Retinal pigment epithelial cell (primary cell): ENCODE results near the gene RREB1.

Source experiments
- DNase-seq: peaks from one replicate; pipeline ENCODE4 v3.0.0-alpha.2; 2010; ENCODE audit warnings: low read depth
- H3K4me3 ChIP-seq: 2 replicates; pipeline ENCODE4 v1.5.1; 2011; ENCODE audit warnings: mild to moderate bottlenecking, low read length, control low read depth, moderate library complexity
- CTCF ChIP-seq: conservative IDR thresholded peaks from 2 replicates; pipeline ENCODE4 v1.5.1; 2011; ENCODE audit warnings: low read depth, low read length, control low read depth, inconsistent platforms

RREB1 gene

GRCh38 chr6:7194657-7195056 is 86.9 kb downstream of the RREB1 start:
- no peak overlapping the region for H3K4me3 ChIP-seq
- TF ChIP-seq CTCF, result no peak
- DNase-seq, result no peak

- no peak for DNase-seq
- TF ChIP-seq CTCF, result no peak
- no peak overlapping the region for H3K4me3 ChIP-seq
These were observed 87.7 kb downstream of the RREB1 start for GRCh38 chr6:7195339-7196018.

GRCh38 chr6:7196019-7196402 is 88.2 kb downstream of the RREB1 start:
- DNase-seq, result no peak
- no peak overlapping the region for H3K4me3 ChIP-seq
- no peak for TF ChIP-seq CTCF

- H3K4me3 ChIP-seq, result no peak overlapping the region
- TF ChIP-seq CTCF, result no peak
- no peak for DNase-seq
These were observed 89.0 kb downstream of the RREB1 start for GRCh38 chr6:7196685-7197283.

GRCh38 chr6:7197747-7198146 is 90.0 kb downstream of the RREB1 start:
- TF ChIP-seq CTCF, result no peak
- no peak for DNase-seq
- H3K4me3 ChIP-seq, result no peak overlapping the region

GRCh38 chr6:7198833-7199800 is 91.4 kb downstream of the RREB1 start:
- no peak overlapping the region for H3K4me3 ChIP-seq
- TF ChIP-seq CTCF, result no peak
- DNase-seq, result no peak
